HG03469 (cell line): ENCODE results near the gene PDIA5.

Experiments
- ATAC-seq: cut with Tn5 transposase; IDR thresholded peaks from one replicate; pipeline ENCODE4 v1.9.1; 2021; ENCODE audit warnings: mild to moderate bottlenecking, moderate library complexity, moderate number of reproducible peaks; ENCODE audit not compliant: unreplicated experiment

Gene PDIA5

DNA sequence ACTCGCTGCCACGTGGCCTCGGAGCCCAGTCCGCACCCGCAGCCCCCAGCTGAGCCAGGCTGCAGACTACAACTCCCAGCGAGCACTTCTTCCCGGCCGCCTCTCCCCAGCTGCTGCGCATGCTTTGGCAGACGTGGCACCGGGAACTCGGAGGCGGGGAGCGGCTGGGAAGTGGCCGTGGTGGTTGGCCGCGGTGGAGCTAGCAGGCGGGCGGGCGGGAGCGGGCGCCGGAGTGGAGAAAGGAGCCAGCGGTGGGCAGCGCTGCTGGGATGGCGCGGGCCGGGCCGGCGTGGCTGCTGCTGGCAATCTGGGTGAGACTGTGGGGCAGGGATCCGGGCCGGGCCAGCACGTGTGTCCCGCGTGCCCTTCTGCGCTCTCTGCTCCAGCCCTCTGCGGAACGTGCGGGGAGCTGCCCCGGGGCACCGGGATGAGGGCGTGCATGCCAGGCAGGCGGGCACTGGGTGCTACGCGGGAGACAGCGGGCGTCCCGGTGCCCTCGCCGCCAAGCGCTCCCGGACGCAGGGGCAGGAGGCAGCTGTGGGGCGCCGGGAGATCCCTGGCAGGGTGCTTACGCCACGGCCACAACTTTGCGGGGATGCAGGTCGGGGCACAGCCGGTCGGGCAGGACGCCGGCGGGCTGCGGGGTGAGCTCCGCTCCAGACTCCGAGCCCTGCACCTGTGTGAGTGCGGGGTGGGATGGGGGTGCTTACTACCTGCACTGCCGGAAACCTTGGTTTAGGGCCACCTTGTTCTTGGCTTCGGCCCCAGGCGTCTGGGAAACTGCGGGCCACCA lies at the start of gene PDIA5:
Gene PDIA5, plus strand, starts transcription at position 130 of the 793 bp plus-strand sequence. Its CDS starts 140 bp downstream, at position 270.
- ATAC-seq: peak; percentile 42

GRCh38 chr3:123018683-123019082 lies 48.1 kb upstream of the PDIA5 start:
- no peak for ATAC-seq

GRCh38 chr3:123019161-123019560 lies 47.7 kb upstream of the PDIA5 start:
- ATAC-seq: no peak

- no peak for ATAC-seq
Measured at GRCh38 chr3:123019591-123019990, 47.2 kb upstream of the PDIA5 start.

GRCh38 chr3:123020709-123021108 lies 46.1 kb upstream of the PDIA5 start:
- ATAC-seq: no peak

DNA sequence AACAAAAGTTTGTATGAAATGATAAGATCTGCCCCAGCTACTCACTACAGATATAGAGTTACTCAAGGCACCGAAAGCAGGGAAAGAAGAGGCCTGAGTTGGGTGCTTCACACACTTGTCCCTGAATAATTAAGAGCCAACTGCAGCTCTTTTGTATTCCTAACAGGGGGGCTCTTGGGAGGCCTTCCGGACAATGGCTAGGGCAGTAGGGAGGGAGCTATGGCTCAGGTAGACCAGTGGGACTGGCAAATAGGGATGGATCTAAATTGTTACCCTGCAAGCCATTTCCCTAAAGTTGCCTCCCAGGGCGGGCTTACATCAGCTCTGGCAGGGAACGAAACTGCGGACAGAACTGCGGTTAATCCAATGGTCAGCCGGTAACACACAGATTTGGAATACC lies 45.4 kb upstream of the PDIA5 start:
- ATAC-seq: no peak

- ATAC-seq: no peak
Measured at GRCh38 chr3:123021996-123022510, 44.8 kb upstream of the PDIA5 start.

GRCh38 chr3:123024056-123024455 lies 42.8 kb upstream of the PDIA5 start:
- ATAC-seq: no peak

DNA sequence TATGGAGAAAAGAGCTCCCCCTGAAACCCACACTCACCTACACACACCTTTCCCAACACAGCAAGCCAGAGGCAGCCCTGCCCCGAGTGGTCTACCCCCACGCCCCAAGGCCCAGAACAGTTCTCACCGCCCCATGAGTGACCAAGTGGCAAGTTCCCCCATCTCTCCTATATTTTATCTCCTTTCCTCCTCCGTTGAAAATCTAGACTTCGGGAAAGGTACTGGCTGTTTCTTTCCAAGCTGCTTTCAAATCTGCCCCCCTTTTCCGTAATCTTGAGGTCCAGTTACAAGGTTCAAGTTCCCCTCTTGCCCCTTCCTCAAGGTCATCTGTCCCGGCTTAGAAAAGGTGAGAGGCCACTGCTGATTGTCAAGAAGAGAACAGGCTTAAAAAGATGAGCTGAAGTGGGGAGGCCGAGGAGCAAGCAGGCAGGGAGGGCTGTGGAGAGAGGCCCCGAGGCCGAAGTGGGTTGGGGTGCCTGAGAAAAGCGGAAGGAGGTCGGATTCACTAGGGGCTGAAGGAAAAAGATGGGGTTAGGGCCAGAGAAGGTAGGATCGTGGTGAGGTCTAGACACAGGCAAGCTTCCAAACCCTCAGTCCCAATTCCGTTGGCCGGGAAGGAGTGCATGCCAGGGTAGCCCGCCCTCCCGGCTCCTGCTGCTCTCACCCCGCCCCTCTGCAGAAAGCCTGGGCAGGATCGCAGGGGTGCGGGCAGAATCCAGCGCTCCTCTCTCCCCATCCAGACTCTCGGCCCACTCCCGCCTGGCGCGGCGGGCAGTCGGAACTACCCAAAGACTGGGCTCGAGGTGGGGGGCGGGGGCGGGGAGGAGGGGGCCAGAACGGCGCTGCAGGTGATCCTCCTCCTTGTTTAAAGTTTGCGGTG lies 40.9 kb upstream of the PDIA5 start:
- ATAC-seq: no peak

DNA sequence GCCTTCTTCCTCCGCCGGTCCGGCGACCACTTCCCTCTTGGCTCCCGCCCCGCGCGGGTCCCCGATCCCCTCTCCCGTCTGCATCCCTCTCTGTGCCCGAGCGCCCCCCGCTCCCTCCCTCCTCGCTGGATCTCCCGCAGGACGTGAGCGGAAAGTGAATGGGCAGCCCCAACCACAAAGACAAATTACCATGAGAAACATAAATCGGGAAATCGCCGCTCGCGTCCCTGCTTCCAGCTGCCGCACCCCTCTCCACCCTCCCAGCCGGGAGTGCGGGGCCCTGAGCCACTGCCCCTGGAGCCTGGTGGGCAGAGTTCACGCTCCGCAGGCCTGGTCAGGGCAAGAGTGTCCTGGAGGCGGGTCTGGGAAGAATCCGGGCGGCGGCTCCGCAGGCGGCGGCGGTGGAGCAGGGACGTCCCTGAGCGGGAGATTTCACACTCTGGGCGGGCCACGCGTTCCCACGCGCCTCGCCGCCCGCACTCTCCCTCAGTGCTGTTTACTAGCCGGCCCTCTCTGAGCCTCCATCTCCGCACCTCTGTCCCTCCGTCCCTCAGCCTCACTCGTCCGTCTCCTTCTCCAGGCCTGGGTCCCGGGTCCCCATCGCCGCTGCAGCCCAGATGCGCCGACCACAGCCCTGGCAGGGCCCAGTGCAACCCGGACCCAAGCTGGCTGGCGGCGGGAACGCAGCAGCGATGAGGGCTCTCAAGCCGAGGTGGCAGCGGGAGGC lies 40.1 kb upstream of the PDIA5 start:
- no peak for ATAC-seq

- no peak for ATAC-seq
Measured at GRCh38 chr3:123027292-123028232, 39.3 kb upstream of the PDIA5 start, which contains the start of gene SEMA5B. SEMA5B (minus strand) TSS chr3:123027763; CDS start chr3:122961263, 66,500 bp downstream.

DNA sequence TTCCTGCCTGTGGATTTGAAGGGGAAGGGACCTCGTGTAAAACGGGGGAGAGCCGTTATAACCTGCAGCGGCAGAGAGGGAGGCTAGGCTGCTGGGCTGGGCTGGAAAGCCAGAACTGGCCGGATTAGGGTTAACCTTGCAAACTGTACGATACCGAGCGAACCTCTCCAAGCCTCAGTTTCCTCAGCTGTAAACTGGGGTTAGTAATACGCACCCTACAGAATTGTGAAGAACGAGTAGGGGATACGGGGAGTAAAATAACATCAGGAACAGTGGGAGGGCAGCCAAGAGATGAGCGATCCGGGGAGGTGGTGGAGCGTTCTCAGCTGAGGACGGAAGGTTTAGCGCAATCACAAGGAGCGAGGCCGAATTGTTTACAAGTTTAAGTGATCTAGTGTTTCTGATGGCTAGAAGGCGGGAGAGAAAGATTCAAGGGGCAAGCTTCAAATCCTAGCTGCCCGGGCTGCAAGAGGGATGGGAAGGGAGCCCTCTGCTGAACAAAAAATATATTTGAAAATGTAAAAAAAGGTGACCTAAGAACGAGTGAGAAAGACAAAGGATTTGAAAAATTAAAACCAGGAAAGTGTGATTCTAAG lies 38.5 kb upstream of the PDIA5 start:
- ATAC-seq: no peak

DNA sequence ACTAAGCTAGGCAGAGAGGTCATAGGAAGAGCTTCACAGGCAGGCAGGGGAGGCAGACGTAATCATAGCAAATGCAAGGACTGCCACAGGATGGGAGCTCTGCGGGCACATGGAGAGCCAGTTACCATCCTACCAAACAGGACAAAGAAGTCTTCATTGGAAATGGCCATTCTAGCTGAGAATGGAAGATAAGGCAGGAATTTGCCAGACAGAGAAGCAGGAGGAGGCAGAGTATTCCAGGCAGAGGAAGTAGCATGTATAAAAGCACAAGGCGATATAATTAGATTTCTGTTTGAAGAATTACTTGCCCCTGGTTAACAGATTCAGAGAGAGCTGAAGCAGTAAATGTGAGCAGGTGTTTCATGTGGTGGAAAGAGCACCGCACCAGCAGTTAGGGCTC lies 35.8 kb upstream of the PDIA5 start:
- ATAC-seq: no peak

DNA sequence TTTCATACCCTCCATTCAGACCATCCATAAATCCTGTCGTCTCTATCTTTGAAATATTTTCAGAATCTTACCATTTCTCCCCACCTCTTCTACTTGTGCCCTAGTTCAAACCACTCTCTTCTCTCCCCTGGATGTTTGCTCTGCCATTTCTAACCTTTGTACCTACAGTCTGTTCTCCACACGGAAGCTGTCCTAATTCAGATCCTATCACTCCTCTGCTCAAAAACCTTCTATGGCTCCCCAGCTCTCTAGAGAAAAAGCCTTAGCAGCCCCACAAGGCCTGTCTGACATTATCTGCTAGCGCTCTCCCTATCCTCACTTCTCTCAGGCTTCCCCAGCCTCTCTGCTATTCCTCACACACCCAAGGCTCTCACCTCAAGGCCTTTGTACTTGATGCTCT lies 34.8 kb upstream of the PDIA5 start:
- no peak for ATAC-seq

DNA sequence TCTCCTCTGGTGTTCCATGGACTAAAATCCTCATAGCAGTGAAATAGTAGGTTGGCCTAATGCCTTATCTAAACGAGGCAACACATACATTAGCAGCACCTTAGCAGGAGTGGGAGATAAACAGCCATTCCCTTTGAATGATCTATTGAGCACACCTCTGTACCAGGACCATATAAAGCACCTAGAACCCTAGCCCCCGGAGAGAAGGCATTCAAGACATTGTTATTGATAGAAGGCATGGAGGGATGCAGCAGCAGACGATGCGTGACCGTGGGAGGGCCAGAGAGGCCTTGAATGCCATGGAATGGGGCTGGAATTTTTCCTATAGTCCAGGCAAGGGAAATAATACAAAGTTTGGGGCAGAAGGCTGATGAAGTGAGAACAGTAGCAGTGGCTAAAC lies 32.7 kb upstream of the PDIA5 start:
- ATAC-seq: no peak

- no peak for ATAC-seq
Measured at GRCh38 chr3:123034996-123035395, 31.8 kb upstream of the PDIA5 start.

DNA sequence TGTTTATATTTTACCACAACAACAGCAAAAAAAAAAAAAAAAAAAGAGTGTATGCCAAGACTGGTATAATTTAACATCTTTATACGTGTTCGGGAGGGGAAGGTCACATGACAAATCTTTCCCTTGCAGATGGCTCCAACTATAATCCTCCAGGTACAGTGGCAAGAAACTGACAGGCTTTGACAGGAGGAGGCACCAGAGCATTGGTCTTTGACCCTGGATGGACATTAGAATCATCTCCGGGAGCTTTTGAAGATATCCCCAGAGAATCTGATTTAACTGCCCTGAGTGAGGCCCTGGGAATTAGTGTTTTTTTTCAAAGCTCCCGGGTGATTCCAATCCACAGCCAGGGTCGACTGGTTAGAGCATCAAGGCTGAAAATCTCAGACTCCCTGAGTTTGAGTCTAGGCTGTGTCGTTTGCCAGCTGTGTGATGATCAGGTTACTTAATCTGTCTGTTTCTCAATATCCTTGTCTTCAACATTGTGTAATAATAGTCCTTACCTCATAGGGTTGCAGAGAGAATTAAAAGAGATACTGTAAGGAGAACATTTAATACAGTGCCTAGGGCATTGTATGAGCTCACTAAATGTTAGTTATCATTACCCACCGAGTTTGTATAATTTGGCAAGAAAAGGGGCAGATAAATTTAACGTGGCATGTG lies 30.3 kb upstream of the PDIA5 start:
- ATAC-seq: no peak

- no peak for ATAC-seq
Measured at GRCh38 chr3:123037015-123037375, 29.8 kb upstream of the PDIA5 start.

DNA sequence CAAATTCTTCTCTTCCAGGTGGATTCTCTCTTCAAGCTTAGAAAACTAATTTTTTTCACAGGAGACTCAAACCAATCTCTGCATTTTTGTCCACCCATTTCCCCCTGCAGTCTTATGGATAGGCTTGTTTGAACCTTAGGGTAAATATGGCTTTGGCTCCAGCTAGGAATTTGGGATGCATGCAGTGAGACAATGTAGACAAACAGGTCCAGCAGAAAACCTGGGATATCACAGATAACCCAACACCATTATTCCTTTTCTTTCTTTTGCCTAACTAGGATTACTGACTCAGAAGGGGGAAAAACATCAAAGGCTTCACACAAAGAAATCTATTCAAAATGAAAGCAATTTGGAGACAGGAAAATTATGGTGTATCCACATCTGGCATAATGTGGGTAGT lies 28.1 kb upstream of the PDIA5 start:
- ATAC-seq: no peak
